ENCODE data around the gene INPP5E.

The INPP5E gene

GRCh38 chr9:136473354-136473721 lies 33.7 kb upstream of the INPP5E start:
- DNase-seq = no peak

GRCh38 chr9:136472640-136473353 lies 33.2 kb upstream of the INPP5E start:
- no peak for DNase-seq

GRCh38 chr9:136471802-136472487 lies 32.3 kb upstream of the INPP5E start:
- no peak for DNase-seq

GRCh38 chr9:136470792-136471469 lies 31.3 kb upstream of the INPP5E start:
- DNase-seq = no peak

GRCh38 chr9:136470356-136470755 lies 30.7 kb upstream of the INPP5E start:
- no peak for DNase-seq

GRCh38 chr9:136467766-136468165 lies 28.1 kb upstream of the INPP5E start:
- no peak for DNase-seq

- DNase-seq = no peak
Measured at GRCh38 chr9:136466155-136466541, 26.5 kb upstream of the INPP5E start.

GRCh38 chr9:136465500-136466154 lies 26.0 kb upstream of the INPP5E start:
- DNase-seq = no peak

GRCh38 chr9:136464241-136464640 lies 24.6 kb upstream of the INPP5E start:
- DNase-seq = no peak

GRCh38 chr9:136463578-136463977 lies 23.9 kb upstream of the INPP5E start:
- DNase-seq = no peak

- no peak for DNase-seq
Measured at GRCh38 chr9:136462664-136463063, 23.0 kb upstream of the INPP5E start.

GRCh38 chr9:136460772-136461325 lies 21.2 kb upstream of the INPP5E start:
- DNase-seq = no peak

GRCh38 chr9:136459425-136459824 lies 19.8 kb upstream of the INPP5E start:
- no peak for DNase-seq

- DNase-seq = no peak
Measured at GRCh38 chr9:136457326-136457725, 17.7 kb upstream of the INPP5E start.

- no peak for DNase-seq
Measured at GRCh38 chr9:136456258-136456657, 16.6 kb upstream of the INPP5E start.

GRCh38 chr9:136455043-136456002 lies 15.7 kb upstream of the INPP5E start:
- no peak for DNase-seq

GRCh38 chr9:136454026-136454796 lies 14.6 kb upstream of the INPP5E start:
- no peak for DNase-seq

- DNase-seq = no peak
Measured at GRCh38 chr9:136453326-136453725, 13.7 kb upstream of the INPP5E start.

GRCh38 chr9:136451221-136451877 lies 11.7 kb upstream of the INPP5E start:
- DNase-seq = no peak

GRCh38 chr9:136448655-136449054 lies 9.0 kb upstream of the INPP5E start:
- DNase-seq = no peak
